H1 (cell line): Measurements from ENCODE around the gene CADM2. TPM values are rescaled to one million over a fixed set of nuclear protein-coding genes. Genes with fewer than 3 reads are reported as not detected.

Source experiments
- CTCF ChIA-PET: fragments of 300-600 bp; sonication (Branson Sonifier 250); formaldehyde crosslinking; loops from one replicate; lab custom pipeline; 2021; ENCODE audit not compliant: partially characterized antibody; lab: Charles Lee
- POLR2A ChIA-PET: fragments of 300-600 bp; sonication (Branson Sonifier 250); formaldehyde crosslinking; loops from one replicate; lab custom pipeline; 2021; ENCODE audit warnings: inconsistent platforms; ENCODE audit not compliant: partially characterized antibody; lab: Charles Lee
- DNase-seq, 2 experiments: peaks; one replicate each; pipeline versions ENCODE4 v3.0.0 to v3.0.0-alpha.2; 2010 to 2022; ENCODE audit warnings: low spot score in 2 of 2, low read depth in 1 of 2, mixed read lengths in 1 of 2
- FAIRE-seq: peaks from 2 replicates; lab custom pipeline; 2011; peaks lifted over from hg19 to GRCh38; lab: Jason Lieb, UNC
- H2AFZ ChIP-seq: 2 replicates; pipeline ENCODE4 v1.8.1; 2012; ENCODE audit warnings: low read length, inconsistent platforms
- H2AK5ac ChIP-seq: 2 replicates; pipeline ENCODE4 v1.6.1; 2013; ENCODE audit warnings: low read depth, low read length
- H2BK120ac ChIP-seq: replicated peaks from 2 replicates; pipeline ENCODE3; 2013; ENCODE audit warnings: low read depth, low read length, inconsistent platforms
- H2BK12ac ChIP-seq: 2 replicates; pipeline ENCODE4 v1.6.1; 2013; ENCODE audit warnings: low read depth, low read length
- H2BK15ac ChIP-seq: 2 replicates; pipeline ENCODE4 v1.6.1; 2013; ENCODE audit warnings: low read length
- H2BK20ac ChIP-seq: 2 replicates; pipeline ENCODE4 v1.6.1; 2013; ENCODE audit warnings: low read length
- H2BK5ac ChIP-seq: 2 replicates; pipeline ENCODE4 v1.6.1; 2013; ENCODE audit warnings: low read depth, low read length
- H3K14ac ChIP-seq: 2 replicates; pipeline ENCODE4 v1.6.1; 2013; ENCODE audit warnings: inconsistent platforms; ENCODE audit not compliant: insufficient read length
- H3K18ac ChIP-seq: 2 replicates; pipeline ENCODE4 v1.6.1; 2013; ENCODE audit warnings: low read length; ENCODE audit errors: extremely low read depth
- H3K23ac ChIP-seq: 2 replicates; pipeline ENCODE4 v1.6.1; 2013; ENCODE audit warnings: inconsistent platforms; ENCODE audit not compliant: insufficient read length
- H3K23me2 ChIP-seq: 2 replicates; pipeline ENCODE4 v1.6.1; 2013; ENCODE audit warnings: low read depth, low read length
- H3K27ac ChIP-seq: 2 replicates; pipeline ENCODE4 v1.6.1; 2011; ENCODE audit warnings: low read depth, low read length, inconsistent platforms
- H3K27me3 ChIP-seq, 4 experiments: replicated peaks in 1 of 4; 1 replicate in 1 of 4; 2 replicates in 3 of 4; pipeline versions ENCODE4 v1.6.1 to v1.8.1; 2011 to 2013; ENCODE audit warnings: low read length in 3 of 4, mild to moderate bottlenecking in 3 of 4, inconsistent platforms in 2 of 4, mixed read lengths in 2 of 4, moderate library complexity in 1 of 4; ENCODE audit not compliant: control insufficient read depth in 3 of 4, insufficient read depth in 3 of 4; ENCODE audit errors: extremely low read depth in 1 of 4
- H3K36me3 ChIP-seq, 4 experiments: 2 replicates each; pipeline versions ENCODE4 v1.6.1 to v1.8.1; 2011 to 2013; ENCODE audit warnings: mild to moderate bottlenecking in 4 of 4, low read length in 3 of 4, moderate library complexity in 2 of 4, control low read depth in 1 of 4, inconsistent platforms in 1 of 4; ENCODE audit not compliant: insufficient read depth in 4 of 4, control insufficient read depth in 2 of 4
- H3K4ac ChIP-seq: replicated peaks from 2 replicates; pipeline ENCODE3; 2013; ENCODE audit warnings: low read length, low read depth, mixed read lengths, inconsistent platforms; ENCODE audit not compliant: insufficient read length
- H3K4me1 ChIP-seq, 4 experiments: replicated peaks in 1 of 4; 1 replicate in 1 of 4; 2 replicates in 3 of 4; pipeline versions ENCODE4 v1.6.1 to v1.8.1; 2011 to 2013; ENCODE audit warnings: low read length in 3 of 4, inconsistent platforms in 2 of 4, mixed read lengths in 1 of 4; ENCODE audit not compliant: insufficient read depth in 4 of 4, control insufficient read depth in 3 of 4
- H3K4me2 ChIP-seq, 2 experiments: 2 replicates each; pipeline versions ENCODE4 v1.6.1 to v1.8.1; 2011 to 2013; ENCODE audit warnings: low read depth in 2 of 2, low read length in 2 of 2, control low read depth in 1 of 2, inconsistent platforms in 1 of 2, mild to moderate bottlenecking in 1 of 2; ENCODE audit not compliant: insufficient read depth in 1 of 2
- H3K4me3 ChIP-seq, 4 experiments: fragments of 200-600, 300-600 bp in 1 of 4; sonication (generic), shearing (Covaris generic), sonication (Bioruptor Twin) in 1 of 4; 2 replicates each; pipeline versions ENCODE4 v1.5.1 to v1.8.1; 2011 to 2016; ENCODE audit warnings: low read length in 4 of 4, low read depth in 3 of 4, control low read depth in 2 of 4, inconsistent platforms in 2 of 4, mild to moderate bottlenecking in 2 of 4, mixed read lengths in 1 of 4, moderate library complexity in 1 of 4; ENCODE audit not compliant: insufficient read depth in 2 of 4; ENCODE audit errors: extremely low read depth in 1 of 4
- H3K56ac ChIP-seq: replicated peaks from 2 replicates; pipeline ENCODE3; 2013; ENCODE audit warnings: low read depth, mild to moderate bottlenecking, mixed read lengths, low read length, inconsistent platforms; ENCODE audit not compliant: insufficient read length
- H3K79me1 ChIP-seq: 2 replicates; pipeline ENCODE4 v1.6.1; 2013; ENCODE audit warnings: low read depth, low read length, control low read depth
- H3K79me2 ChIP-seq, 2 experiments: 2 replicates each; pipeline versions ENCODE4 v1.6.1 to v1.8.1; 2012 to 2013; ENCODE audit warnings: low read length in 2 of 2, mild to moderate bottlenecking in 2 of 2, inconsistent platforms in 1 of 2; ENCODE audit not compliant: insufficient read depth in 2 of 2, control insufficient read depth in 1 of 2
- H3K9ac ChIP-seq, 4 experiments: replicated peaks in 1 of 4; 1 replicate in 1 of 4; 2 replicates in 3 of 4; pipeline versions ENCODE4 v1.6.1 to v1.8.1; 2011 to 2013; ENCODE audit warnings: low read depth in 3 of 4, low read length in 3 of 4, control low read depth in 2 of 4, mild to moderate bottlenecking in 2 of 4, moderate library complexity in 2 of 4, inconsistent platforms in 1 of 4; ENCODE audit errors: extremely low read depth in 1 of 4
- H3K9me3 ChIP-seq, 2 experiments: 2 replicates each; pipeline versions ENCODE4 v1.6.1 to v1.8.1; 2012 to 2013; ENCODE audit warnings: mild to moderate bottlenecking in 2 of 2, moderate library complexity in 2 of 2, control low read depth in 1 of 2, inconsistent platforms in 1 of 2, low read depth in 1 of 2, low read length in 1 of 2, mixed read lengths in 1 of 2; ENCODE audit not compliant: insufficient read depth in 2 of 2
- H4K20me1 ChIP-seq, 2 experiments: replicated peaks in 1 of 2; 2 replicates each; pipeline versions ENCODE3 to v1.8.1; 2011 to 2013; ENCODE audit warnings: inconsistent platforms in 2 of 2, low read length in 2 of 2, mild to moderate bottlenecking in 1 of 2; ENCODE audit not compliant: insufficient read depth in 2 of 2, control insufficient read depth in 1 of 2
- H4K5ac ChIP-seq: 2 replicates; pipeline ENCODE4 v1.6.1; 2013; ENCODE audit warnings: low read length, low read depth, mixed read lengths, inconsistent platforms; ENCODE audit not compliant: insufficient read length
- H4K8ac ChIP-seq: 2 replicates; pipeline ENCODE4 v1.8.0; 2013; ENCODE audit warnings: mild to moderate bottlenecking, moderate library complexity, low read length, inconsistent platforms; ENCODE audit not compliant: insufficient read depth; ENCODE audit errors: extremely low read depth
- H4K91ac ChIP-seq: replicated peaks from 2 replicates; pipeline ENCODE3; 2013; ENCODE audit warnings: low read length, mixed read lengths, inconsistent platforms; ENCODE audit not compliant: insufficient read length
- BRCA1 ChIP-seq: IDR thresholded peaks from 2 replicates; pipeline ENCODE4 v1.6.1; 2012; ENCODE audit warnings: low read depth, low read length, improper control_type of control experiment
- CTBP2 ChIP-seq: IDR thresholded peaks from 2 replicates; pipeline ENCODE4 v1.7.0; 2011; ENCODE audit warnings: borderline replicate concordance, mild to moderate bottlenecking, moderate library complexity, mixed read lengths, low read length; ENCODE audit not compliant: insufficient read depth, insufficient read length
- GTF2F1 ChIP-seq: IDR thresholded peaks from 2 replicates; pipeline ENCODE4 v1.6.1; 2012; ENCODE audit warnings: low read depth, low read length, improper control_type of control experiment, borderline replicate concordance
- KDM5A ChIP-seq: fragments of 200-600 bp; IDR thresholded peaks from 2 replicates; pipeline ENCODE4 v1.7.1; 2012; ENCODE audit warnings: mild to moderate bottlenecking, low read length, inconsistent platforms, mixed read lengths
- MAFK ChIP-seq: IDR thresholded peaks from 2 replicates; pipeline ENCODE4 v1.6.1; 2012; ENCODE audit warnings: low read depth, mild to moderate bottlenecking, improper control_type of control experiment, low read length
- MAX ChIP-seq: IDR thresholded peaks from 2 replicates; pipeline ENCODE4 v1.6.1; 2012; ENCODE audit warnings: inconsistent platforms
- polyA plus RNA-seq, 7 experiments: library from polyadenylated mRNA; depleted of rRNA in 3 of 7; stranded (reverse) in 5 of 7; unstranded in 2 of 7; fragments of >200 nt in 5 of 7; fragments of 200-250 nt in 2 of 7; gene quantifications; 1 replicate in 5 of 7; 2 replicates in 1 of 7; 4 replicates in 1 of 7; pipeline versions ENCODE4 v1.2.1 to v1.2.3, GENCODE V29; 2011 to 2013; ENCODE audit warnings: missing spikeins in 2 of 7, mixed read lengths in 2 of 7
- total RNA-seq: library from RNA; stranded (reverse); fragmentation: NEBNext Ultra II Directional; extraction: Animal tissue kit (Norgen Biotek cat#: 25700); gene quantifications from 2 replicates; pipeline ENCODE4 v1.2.1, GENCODE V29; 2021

The CADM2 gene
- total and polyA plus RNA-seq, 2 of the 8 experiments (the other 6 are each of a cell fraction or from before 2014, with no cell fraction given), result 14.9 to 20.9 TPM

- H3K14ac ChIP-seq, result no peak overlapping the region
- no peak overlapping the region for H4K91ac ChIP-seq
- H3K23ac ChIP-seq, result no peak overlapping the region
- no peak for DNase-seq
- H2BK5ac ChIP-seq, result no peak overlapping the region
- H2BK120ac ChIP-seq, result no peak overlapping the region
- TF ChIP-seq MAFK (no peak), MAX (no peak), GTF2F1 (no peak), BRCA1 (no peak), KDM5A (no peak), CTBP2 (no peak)
- H3K79me2 ChIP-seq, result no peaks in the 10 kb centered on the region
- no peak overlapping the region for H3K4ac ChIP-seq
- H3K4me2 ChIP-seq, result no peak overlapping the region
- H2BK20ac ChIP-seq, result no peak overlapping the region
- H3K79me1 ChIP-seq, result no peaks in the 10 kb centered on the region
- ChIA-PET POLR2A (no interaction called here), CTCF (no interaction called here)
- H3K56ac ChIP-seq, result no peak overlapping the region
- H3K18ac ChIP-seq, result no peak overlapping the region
- peaks cover 0 to 1% (median 0%) of the 10 kb centered on the region in 4 experiments; a peak in 1 of 7 replicates for H3K27me3 ChIP-seq
- no peak overlapping the region for H3K9ac ChIP-seq
- H3K4me1 ChIP-seq, result no peaks in the 10 kb centered on the region
- no peak overlapping the region for H4K5ac ChIP-seq
- no peak overlapping the region for H3K4me3 ChIP-seq
- H4K8ac ChIP-seq, result no peak overlapping the region
- H3K36me3 ChIP-seq, result no peaks in the 10 kb centered on the region
- H4K20me1 ChIP-seq, result no peaks in the 10 kb centered on the region
- H2AFZ ChIP-seq, result no peak overlapping the region
- H3K9me3 ChIP-seq, result no peaks in the 10 kb centered on the region
- H3K27ac ChIP-seq, result no peak overlapping the region
- no peak overlapping the region for H2BK15ac ChIP-seq
- H2BK12ac ChIP-seq, result no peak overlapping the region
- H3K23me2 ChIP-seq, result no peaks in the 10 kb centered on the region
- no peak for FAIRE-seq
- no peak overlapping the region for H2AK5ac ChIP-seq
Observed at GRCh38 chr3:85271911-85272310, 313.1 kb downstream of the CADM2 start.
